ENCODE measurements around the gene RNF112.

Gene RNF112

GRCh38 chr17:19410875-19411620, at the start of gene RNF112:
RNF112 (plus strand) TSS chr17:19411232; CDS start chr17:19411409, 177 bp downstream.
- no peak for DNase-seq

- DNase-seq: no peak
These were observed 49.7 kb upstream of the RNF112 start for GRCh38 chr17:19361326-19361725.

- DNase-seq: no peak
These were observed 49.1 kb upstream of the RNF112 start for GRCh38 chr17:19361944-19362276.

- DNase-seq: peak; percentile 97
These were observed 48.5 kb upstream of the RNF112 start, which contains the start of gene B9D1 for GRCh38 chr17:19362277-19363113. B9D1 (minus strand) TSS chr17:19362723; CDS start chr17:19362569, 154 bp downstream.

- DNase-seq: no peak
These were observed 48.0 kb upstream of the RNF112 start for GRCh38 chr17:19363114-19363438.

GRCh38 chr17:19363460-19364035, 47.5 kb upstream of the RNF112 start:
- DNase-seq: no peak

- DNase-seq: no peak
These were observed 46.1 kb upstream of the RNF112 start for GRCh38 chr17:19364699-19365498.

- no peak for DNase-seq
These were observed 45.6 kb upstream of the RNF112 start for GRCh38 chr17:19365499-19365817.

- no peak for DNase-seq
These were observed 45.0 kb upstream of the RNF112 start for GRCh38 chr17:19365833-19366636.

GRCh38 chr17:19366637-19366972, 44.4 kb upstream of the RNF112 start:
- no peak for DNase-seq

- DNase-seq: no peak
These were observed 42.8 kb upstream of the RNF112 start for GRCh38 chr17:19368229-19368628.

- no peak for DNase-seq
These were observed 41.8 kb upstream of the RNF112 start for GRCh38 chr17:19369107-19369778.

- DNase-seq: no peak
These were observed 41.1 kb upstream of the RNF112 start for GRCh38 chr17:19369846-19370492.

GRCh38 chr17:19370493-19370960, 40.5 kb upstream of the RNF112 start:
- DNase-seq: peak; percentile 19

GRCh38 chr17:19371259-19372010, 39.6 kb upstream of the RNF112 start:
- no peak for DNase-seq

GRCh38 chr17:19372011-19372370, 39.0 kb upstream of the RNF112 start:
- no peak for DNase-seq

GRCh38 chr17:19372439-19372838, 38.6 kb upstream of the RNF112 start:
- no peak for DNase-seq

GRCh38 chr17:19372866-19373504, 38.0 kb upstream of the RNF112 start:
- DNase-seq: no peak

- DNase-seq: no peak
These were observed 36.9 kb upstream of the RNF112 start for GRCh38 chr17:19374136-19374535.

- no peak for DNase-seq
These were observed 35.3 kb upstream of the RNF112 start for GRCh38 chr17:19375732-19376131.
